Measurements from ENCODE around the gene HDAC4.
A peak's percentile ranks its signal among the peaks of the same experiment; 100 is the strongest.

HDAC4 gene

DNA sequence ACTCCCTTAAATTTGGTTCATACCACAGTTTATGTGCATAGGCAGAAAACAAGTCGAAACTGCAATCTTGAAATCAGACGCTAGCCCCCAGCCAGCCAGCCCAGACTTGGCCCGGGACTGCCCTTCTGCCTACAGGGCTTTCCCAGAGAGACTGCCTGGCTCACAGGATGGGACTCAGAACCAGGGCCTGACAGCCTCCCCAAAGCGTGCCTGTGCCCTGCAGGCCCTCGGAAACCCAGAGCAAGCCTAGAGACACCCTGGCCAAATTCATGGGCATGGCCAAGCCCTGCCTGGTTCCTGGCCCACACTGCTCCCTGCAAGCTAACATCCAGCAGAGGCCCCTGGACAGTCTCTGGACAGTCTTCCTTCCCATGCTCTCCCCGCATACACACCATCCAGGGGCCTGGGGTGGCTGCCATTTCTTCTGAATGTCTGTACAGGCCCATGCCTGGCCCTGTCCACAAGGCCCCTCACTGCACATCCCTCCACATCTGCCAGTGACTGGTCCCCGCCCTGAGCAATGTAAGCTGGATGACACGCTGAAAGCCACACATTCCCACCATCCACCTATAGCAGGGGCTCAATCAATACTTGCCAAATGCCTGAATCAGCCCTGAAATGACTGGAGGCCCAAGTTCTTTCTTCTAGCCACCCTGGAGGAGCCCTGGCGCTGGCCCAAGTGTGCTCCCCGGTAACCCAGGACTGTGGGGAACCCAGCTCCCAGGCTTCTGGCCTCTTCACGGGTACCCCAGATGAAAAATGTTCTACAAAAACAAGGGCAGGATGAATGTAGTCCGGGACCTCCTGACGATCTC lies 73.1 kb downstream of the HDAC4 start:
- no peak for DNase-seq (ENCODE audit: low read depth)

DNA sequence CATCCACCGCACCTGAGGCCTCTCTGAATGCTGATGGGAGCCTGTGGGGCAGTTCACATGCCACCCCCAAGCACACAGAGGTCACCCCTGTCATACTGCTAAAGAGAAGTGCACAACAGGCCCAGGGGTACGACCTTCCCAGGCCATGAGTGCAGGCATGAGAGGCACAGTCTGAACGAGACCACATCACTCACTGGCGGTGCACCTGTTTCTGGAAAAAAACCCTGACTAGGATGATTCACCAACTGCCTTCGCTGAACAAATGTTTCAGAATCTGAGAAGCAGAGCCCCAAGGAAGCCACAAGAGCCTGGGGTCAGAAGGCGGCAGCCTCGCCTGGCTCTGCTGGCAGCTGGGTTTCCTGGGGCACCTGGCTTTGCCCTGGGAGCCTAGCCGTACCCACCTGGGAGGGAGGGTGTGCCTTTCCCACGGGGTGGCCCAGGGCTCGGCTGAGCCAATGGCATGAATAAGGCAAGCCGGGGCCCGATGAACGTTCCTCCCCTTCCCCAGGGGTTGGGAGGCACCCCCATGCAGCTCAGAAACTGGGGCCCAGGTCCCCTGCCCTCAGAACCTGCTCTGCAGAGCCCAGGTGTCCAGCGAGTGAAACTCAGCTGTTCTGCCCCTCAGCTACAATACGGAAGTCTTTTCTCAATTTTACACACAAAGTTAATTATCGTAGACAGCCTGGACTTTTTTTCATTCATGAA lies 73.8 kb downstream of the HDAC4 start:
- peak; percentile 51 for DNase-seq (ENCODE audit: low read depth)

DNA sequence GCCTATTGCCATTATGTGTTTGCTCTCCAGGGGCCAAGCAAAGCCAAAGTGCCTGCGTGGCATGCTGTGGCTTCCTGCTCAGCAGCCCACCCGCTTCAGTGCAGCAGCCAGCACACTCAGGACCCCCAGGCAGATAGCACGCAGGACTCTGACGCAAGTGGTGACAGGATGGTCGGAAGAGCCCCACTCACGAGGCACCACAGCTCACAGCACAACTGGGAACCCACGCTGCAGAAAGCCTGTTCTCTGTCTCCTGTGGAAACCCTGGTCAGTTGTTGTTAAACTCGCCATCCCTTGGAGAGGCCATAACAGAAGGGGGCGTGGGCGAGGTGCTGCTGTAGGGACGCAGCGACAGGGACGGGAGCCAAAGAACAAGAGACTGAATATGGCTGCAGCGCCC lies 76.4 kb downstream of the HDAC4 start:
- DNase-seq (ENCODE audit: low read depth) = no peak

DNA sequence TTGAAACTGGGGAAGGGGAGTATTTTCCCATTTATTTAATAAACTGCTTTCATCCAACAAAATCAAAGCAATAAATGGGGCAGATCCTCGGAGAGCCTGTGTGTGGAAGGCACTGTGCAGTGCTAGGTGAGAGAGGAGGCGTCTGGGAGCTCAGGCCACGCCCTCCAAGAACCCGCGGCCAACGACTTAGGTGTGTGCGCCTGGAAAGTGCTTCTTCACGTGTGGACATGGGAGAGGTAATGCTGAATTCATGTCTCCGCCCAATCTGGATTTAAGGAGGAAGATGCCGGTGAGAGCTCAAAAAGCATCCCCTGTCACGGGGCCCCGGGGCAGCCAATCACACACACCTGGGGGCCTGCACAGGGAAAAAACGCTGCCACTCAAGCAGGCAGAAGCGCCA lies 77.4 kb downstream of the HDAC4 start:
- no peak for DNase-seq (ENCODE audit: low read depth)

DNA sequence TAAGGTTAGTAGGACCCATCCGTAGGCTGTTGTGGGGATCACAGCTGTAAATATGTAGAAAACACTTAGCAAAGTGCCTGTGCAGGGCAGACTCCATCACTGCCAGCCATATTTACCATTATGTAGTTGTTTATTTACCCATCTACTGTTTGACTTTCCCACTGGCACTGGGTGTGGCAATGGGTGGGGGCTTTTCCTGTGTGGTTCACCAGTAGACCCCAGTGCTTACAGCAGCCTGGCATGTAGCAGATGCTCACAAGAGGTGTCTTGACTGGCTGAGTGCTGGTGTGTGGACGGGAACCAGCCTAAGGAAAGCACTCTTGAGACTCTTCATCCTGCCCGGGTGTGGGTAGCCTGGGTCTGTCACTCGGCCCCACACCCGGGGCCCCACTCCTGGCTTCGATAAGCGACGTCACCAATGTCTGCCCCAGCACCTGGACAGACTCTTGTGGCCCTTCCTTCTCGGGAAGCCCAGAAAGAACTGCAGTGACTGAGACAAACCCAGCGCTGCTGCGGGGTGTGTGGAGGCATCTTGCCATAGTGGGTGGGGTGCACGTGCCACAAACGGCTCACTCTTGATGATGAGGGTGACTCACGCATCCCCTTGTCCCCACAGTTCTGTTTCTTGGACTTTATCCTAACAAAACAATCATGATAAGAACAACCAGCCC lies 78.3 kb downstream of the HDAC4 start:
- DNase-seq (ENCODE audit: low read depth) = no peak

DNA sequence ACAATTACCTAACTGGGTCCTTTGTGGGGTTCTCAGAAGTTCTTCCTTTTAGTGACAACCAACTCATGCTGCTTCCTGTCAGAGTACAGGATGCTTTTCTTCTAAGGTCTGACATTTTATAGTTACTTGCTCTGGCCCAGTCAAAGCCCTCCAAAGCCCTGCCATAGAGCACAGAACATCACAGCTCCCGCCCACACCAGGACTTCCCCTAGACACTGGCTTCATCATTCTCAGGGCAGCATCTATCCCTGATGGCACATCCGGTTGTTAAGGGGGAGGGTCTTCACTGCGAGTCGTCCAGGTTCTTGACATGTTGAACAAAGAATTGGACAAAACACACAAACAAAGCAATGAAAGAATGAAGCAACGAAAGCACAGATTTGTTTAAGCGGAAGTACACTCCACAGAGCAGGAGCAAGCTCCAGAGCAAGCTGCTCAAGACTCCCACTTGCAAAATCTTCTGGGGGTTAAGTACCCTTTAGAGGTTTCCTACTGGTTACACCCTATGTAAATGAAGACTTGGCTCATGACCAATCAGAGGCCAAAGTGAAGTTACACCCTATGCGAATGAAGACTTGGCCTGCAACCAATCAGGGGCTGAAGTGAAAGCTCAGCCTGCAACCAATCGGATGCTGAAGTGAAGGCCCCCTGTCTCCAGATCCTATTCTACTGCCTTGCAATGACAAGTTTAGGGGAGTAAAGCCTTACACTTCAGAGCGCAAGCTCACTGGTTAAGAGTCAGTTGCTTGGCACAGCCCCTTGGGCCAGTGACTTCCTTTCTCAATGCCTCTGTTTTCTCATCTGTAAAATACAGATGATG lies 79.0 kb downstream of the HDAC4 start:
- DNase-seq (ENCODE audit: low read depth) = no peak

DNA sequence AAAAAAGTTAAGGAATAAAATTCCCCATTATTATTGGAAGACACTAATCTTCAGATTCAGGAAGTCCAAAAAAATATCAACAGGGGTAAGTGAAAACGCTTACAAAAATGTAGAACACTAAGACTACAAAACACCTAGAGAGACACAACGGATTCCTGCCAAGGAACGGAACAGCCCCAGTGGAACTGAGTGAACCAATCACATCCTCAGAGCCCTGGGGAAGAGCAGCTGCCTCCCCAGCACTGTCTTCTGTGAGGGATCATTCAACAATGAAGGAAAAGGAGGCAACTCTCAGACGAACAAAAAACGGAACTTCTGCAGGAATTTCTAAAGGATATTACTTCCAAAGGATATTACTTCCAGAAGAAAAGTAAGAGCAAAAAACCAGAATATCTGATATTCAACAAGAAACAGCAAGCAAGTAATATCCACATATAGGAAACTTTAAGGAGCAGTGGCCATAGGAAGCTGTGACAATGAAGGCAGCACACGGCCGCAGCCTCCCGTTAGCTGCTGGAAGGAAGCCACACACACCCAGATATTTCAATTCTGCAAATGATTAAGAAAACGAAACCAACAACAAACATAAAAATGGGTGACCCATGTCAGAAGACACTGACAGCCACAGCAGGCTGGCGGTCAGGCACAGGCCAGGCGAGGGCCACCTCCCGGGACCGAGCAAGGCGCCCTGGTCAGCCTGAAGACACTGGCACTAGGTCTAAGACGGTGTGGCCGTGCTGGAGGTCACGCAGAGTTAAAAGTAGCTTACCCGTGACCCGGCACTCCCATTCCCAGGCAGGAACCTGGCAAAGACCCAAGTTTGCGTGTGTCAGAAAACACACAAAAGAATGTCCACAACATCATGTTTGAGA lies 81.8 kb downstream of the HDAC4 start:
- no peak for DNase-seq (ENCODE audit: low read depth)

DNA sequence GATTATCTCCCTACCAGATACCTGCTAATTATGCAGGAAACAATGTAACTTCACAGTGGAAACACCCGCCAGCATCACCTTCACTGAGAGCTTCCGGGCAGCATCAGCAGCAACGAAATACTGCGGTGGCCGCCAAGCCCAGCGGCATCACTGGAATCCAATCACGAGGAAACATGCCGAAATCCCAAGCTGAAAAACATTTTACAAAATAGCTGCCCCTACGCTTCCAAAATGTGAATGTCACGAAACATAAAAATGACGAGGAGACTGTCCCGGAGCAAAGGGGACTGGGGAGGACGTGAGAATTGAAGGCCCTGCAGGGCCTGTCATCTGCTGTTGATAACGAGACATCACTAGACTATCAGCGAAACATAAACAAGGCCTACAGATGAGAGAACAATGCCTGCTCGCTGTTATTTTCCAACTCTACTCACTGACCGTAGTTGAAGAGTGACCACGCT lies 82.6 kb downstream of the HDAC4 start:
- DNase-seq (ENCODE audit: low read depth) = no peak

DNA sequence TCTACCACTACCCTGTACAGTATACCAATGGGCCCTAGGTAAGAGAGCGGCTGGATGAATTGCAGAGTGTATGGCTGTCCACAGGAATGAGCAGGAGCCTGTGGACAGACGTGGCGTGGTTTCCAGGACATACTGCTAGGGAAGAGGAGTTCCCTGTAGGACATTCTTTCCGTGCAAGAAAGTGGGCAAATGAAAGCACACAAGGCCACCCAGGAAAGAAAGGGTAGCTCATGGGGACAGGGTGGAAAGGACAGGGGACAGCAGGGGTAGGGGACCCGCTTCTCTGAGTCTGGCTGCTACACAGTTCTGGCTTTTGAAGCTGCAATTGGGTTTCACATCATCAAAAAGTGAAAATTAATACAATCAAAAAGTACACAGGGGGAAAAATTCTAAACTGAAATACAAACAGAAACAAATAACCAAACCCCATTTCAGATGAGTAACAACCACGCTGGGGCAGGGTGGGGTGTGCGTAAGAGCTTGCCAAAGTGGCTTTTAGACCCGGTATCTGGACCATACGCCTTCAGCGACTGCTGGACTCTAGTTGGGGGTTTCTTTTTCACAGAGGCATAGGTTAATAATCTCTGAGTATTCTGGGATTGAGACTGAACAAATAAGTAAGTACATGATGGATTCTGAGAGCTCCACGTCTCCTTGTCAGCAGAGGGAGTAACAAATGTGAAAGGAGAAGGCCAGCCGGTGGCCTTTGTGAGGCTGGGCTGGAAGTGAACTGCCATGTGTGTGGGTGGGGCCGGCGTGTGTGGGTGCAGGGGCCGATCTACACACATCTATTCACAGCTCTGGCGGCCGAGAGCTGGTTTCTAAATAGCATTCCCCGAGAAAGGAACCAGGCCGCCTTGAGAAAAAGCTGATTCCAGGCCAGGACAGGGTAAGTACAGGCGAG lies 84.0 kb downstream of the HDAC4 start:
- DNase-seq (ENCODE audit: low read depth) = no peak

DNA sequence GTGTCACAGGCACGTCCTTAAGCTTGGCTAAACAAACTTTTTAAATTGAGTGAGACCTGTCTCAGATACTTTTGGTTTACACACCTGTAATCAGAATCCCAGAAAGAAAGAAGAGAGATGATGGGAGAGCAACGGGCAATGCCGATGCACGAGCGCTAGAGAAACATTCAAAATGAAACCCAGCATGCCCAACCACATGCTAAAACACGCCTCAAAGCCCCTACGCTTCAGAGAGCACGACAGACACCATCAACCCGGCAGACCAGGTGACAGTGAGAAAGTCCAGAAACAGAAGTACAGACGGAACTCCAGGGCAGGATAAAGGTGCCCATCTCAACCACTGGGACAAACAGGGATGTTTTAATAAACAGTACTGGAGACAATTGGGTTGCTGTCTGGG lies 85.5 kb downstream of the HDAC4 start:
- DNase-seq (ENCODE audit: low read depth) = no peak

DNA sequence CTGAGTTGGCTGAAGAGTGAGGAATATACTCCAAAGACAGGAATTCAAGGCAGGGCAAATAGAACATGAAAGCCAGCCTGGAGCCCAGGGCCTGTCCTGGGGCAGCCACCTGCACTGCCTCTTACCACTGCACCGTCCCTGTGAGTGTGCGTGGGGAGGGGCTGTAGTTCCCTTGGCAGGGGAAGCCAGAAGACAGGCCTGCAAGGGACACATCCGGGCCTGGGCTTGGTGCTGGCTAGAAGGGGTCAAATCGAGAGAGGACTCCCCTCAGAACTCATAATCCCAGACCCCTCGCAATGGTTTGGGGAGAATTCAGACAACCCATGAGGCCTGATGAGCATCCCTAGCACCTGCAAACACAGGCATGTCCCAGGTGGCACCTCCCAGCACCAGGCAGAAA lies 87.0 kb downstream of the HDAC4 start:
- no peak for DNase-seq (ENCODE audit: low read depth)

DNA sequence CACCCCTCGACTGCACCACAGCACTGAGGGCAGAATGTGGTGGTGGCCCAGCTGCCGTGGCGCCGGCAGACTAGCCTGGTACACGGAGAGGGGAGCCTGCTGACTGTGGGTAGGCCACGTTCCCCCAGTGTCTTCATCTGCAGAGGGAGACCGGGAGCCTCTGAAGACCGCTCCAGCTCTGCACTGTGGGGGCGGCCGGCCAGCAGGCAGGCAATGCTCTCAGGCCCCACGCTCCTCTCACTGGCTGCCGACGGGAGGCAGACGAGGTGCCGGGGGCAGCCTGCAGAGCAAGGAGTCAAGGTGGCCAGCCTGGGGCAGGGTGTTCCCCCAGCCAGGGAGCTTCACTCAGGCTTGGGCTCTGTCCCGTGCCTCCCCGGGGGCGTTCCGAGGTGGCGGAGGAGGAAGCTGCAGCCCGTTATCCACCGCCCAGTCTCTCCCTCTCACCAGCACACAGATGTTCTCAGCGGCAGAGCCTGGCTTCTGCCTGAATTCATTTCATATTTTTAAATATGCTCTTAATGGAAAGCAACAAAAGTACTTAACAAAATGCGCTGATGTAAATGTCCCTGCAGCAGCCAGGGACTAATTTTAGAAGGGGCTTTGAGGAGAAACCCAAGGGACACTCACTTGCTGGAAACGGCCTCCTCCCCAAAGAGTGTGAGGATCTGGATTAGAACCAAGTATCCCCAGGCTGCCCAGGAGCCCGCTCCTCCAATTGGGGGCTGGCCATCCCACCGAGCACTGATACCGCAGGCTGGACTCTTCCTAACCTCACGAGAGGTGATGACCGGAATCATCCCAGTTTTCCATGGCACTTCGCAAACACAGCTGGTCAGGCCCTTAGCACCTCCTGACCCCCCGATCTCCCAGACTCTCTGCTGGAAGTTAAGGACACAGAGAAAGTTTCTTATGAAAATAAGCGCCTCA lies 87.8 kb downstream of the HDAC4 start:
- DNase-seq (ENCODE audit: low read depth) = no peak

DNA sequence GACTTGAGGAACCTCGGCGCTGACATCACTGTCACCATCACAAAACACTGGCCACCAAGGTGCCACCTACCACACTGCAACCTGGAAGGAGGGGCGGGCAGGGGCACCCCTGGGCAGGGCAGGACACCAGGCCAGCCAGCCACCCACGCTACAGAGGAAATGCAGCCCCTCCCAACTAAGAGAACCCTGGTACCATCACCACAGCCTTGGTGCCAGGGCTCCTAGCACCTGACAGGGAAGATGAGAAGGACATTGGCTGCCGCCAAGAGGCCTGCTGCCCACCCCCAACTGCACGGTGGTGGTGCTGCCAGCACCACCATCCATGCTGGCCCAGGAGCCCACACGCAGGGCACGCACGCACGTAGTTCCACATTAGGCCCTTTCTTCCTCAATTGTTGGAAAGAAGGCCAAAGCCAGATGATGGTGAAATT lies 88.7 kb downstream of the HDAC4 start:
- DNase-seq (ENCODE audit: low read depth) = no peak

DNA sequence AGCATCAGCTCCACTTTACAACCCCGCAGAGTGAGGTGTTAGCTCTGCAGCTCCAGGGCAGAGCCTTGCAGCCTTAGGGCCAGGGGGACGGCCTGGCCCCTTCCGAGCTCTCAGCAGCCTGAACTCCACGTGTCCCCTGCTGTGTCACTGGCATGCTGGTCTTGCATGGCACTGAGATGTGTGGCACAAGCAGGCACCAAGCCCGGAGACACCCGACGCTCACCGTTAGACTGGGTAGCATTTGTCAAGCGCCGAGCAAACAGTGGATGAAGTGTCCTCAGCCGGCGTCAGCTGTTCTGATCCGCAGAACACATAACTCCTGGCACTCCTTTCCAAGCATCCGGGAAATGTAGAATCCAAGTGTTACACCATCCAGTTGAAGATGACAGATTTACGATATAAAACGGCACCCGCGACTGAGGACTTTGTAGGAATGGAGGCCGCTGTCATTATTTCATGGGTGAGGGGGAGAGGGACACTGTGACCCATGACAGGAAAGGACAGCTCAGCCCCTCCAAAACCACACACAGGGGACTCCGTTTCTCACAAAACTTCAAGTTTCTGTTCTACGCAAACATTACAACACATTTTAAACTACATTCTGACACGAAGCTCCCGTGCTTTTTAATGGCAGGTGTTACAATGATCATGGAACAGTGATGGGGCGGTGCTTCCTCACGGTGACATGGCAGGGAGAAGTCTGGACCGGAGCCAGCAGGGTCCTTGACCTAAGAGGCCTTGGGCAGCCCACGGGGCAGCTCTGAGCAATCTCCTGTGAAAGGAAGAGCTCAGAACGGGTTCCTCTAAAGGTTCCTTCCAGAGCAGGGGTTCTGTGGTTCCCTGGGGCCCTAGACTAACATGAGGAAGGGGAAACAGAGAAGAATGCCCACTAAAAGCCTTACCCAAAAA lies 89.4 kb downstream of the HDAC4 start:
- DNase-seq (ENCODE audit: low read depth) = no peak

DNA sequence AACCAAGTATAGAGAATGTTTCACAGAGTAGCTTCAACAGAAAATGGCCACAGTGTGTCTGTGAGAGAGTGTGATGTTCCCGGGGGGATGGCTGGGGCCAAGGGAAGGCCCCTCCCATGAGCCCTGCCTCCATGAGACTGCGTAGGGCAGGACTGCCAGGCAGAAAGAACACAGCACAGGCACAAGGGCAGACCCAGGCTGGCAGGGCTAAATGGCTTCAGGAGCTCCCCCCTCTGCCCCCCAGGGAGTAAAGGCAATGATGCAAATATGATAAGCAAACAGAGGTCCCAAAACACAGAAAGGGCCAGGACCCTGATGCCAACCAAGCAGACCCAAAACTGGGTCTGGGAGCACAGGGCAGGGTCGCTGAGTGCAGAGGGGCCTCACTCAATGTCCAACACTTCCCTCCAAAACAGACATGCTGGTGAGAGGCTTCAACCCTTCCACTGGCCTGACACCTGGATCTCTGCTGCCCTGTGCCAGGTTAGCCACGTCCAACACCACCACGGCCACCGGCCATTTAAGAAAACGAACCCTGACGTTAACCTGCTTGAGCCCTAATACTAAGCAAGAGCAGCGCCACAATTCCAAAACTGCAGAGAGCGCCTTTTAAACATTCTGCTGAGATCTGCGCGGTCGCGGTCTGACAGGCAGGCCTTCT lies 90.3 kb downstream of the HDAC4 start:
- no peak for DNase-seq (ENCODE audit: low read depth)

DNA sequence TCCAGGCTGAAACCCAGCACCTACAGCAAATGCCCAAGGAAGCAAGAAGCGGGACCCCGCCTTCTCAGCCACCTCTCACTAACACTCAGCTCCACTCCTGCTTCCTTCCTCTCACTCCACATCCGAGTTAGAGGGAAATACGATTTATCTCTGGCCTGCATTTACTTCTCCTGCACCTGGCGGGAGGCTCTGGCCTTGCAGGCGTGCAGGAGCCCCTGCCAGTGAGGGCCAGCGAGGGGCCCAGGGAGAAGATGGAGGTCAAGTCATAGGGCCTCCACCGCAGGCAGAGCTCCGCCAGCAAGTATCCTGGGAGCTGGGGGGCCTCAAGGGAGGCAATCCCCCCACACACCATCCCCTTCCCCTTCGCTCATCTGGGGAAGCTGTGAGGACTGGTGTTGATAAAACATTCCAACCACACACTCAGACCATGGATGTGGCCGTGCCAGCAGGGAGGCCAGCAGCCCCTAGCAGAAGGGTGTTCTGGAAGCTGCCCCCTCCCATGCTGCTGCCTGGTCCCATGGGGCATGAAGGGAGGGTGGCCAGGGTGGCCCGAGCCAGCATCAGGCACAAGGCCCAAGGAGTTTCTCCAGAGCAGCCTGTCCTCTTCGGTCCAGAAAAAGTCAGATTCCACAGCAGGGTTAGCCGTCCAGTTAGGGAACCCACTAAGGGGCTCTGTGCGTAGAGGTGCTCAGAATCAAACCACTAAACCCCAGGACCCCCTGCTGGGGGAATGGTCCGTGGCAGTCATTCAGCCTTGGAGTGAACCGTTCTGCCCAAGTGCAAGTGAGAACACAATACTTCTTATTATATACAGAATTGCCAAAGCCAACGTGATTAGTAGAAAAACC lies 91.2 kb downstream of the HDAC4 start:
- DNase-seq (ENCODE audit: low read depth) = no peak

Measured in activated T-helper 1 cell treated with Interleukin-2 at 50 U/mL for 16 hours (primary cell).